Posterior vena cava (tissue), 2 donors: ENCODE data around the gene TTC27. TPM values are rescaled to one million over a fixed set of nuclear protein-coding genes. Genes with fewer than 3 reads are reported as not detected.

Experiments used
- DNase-seq: peaks from one replicate; pipeline ENCODE4 v3.0.0-alpha.2; 2020; ENCODE audit warnings: low spot score
- intact Hi-C, 2 donors: fragments of 100-400 bp; cut with DNase I; formaldehyde crosslinking; loops; one replicate each; pipeline versions ENCODE4 v1.14.1 to v1.14.2; 2022 to 2023
- total RNA-seq, 2 donors: library from RNA; stranded (reverse); fragmentation: NEBNext Ultra II Directional; extraction: Animal tissue kit (Norgen Biotek cat#: 25700); gene quantifications; one replicate each; pipeline ENCODE4 v1.2.1, GENCODE V29; 2021
- donor health status: DM: yes; HTN: yes; CAD: no.
- donor health status: DM: yes; HTN: yes; CAD: no.

TTC27 gene
- total RNA-seq, 2 donors from 2014 or later = 13.6 to 17.3 TPM

DNA sequence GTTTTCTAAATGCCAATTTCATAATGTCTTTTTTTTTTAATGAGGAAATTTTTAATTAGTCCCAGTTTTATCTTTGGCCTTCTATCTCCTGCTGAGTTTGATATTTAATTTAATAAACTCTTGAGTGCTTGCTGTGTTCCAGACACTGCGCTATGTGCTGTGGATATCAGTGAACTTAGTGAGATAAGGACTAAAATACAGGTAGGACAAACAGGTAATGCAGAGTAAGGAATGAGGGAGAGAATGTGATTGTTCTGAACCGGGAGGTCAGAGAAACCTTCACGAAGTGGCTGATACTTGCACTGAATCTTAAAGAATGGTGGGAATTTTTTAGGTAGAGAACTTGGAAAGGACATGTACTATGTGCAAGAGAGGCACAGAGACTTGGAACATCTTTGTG lies 28.2 kb downstream of the TTC27 start:
- intact Hi-C loops = no loop called here
- DNase-seq = no peak

DNA sequence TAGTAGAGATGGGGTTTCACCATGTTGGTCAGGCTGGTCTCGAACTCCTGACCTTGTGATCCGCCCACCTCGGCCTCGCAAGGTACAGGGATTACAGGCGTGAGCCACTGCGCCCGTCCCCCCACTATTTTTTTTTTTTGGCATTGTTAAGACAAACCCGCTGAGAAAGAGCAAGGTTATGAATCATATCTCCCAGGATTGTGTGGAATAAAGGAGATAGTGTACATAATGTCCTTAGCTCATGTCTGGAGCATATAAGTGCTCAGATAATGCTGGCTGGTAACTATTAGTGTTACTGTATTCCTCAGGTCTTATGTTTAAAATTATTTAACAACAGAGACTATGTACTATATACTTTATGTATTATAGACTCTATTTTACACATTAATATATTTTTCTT lies 36.0 kb downstream of the TTC27 start:
- intact Hi-C loops = no loop called here
- no peak for DNase-seq

DNA sequence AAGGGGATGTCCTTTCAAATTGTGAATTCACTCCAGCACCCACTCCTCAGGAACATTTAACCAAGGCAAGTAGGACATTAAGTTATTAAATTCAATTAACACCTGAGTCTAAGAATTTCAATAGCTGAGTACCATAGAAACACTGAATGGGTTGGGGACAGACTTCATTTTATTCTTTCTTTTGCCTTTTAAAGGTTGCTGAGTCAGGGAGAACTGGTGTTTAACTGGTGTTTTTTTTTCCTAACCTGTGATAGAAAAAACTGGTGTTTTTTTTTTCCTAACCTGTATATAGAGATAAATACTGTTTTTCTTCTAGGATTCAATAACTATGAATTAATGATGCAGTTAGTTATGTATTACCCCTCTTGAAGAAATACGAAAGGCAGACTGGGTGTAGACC lies 38.9 kb downstream of the TTC27 start:
- no peak for DNase-seq
- intact Hi-C loops = no loop called here

DNA sequence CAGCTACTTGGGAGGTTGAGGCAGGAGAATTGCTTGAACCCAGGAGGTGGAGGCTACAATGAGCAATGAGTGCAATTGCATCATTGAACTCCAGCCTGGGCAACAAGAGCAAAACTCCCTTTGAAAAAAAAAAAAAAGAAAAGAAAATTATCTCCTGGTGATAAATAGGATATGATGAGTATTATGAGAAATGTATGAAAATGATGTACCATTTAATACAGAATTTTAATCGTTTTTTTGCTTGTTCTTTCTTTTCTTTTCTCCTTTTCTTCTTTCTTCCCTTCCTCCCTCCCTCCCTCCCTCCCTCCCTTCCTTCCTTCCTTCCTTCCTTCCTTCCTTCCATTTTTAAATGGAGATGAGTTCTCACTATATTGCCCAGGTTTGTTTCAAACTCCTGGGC lies 40.4 kb downstream of the TTC27 start:
- DNase-seq = no peak
- intact Hi-C loops = no loop called here

GRCh38 chr2:32671885-32672533 lies 44.2 kb downstream of the TTC27 start:
- no peak for DNase-seq
- intact Hi-C loops = no loop called here

DNA sequence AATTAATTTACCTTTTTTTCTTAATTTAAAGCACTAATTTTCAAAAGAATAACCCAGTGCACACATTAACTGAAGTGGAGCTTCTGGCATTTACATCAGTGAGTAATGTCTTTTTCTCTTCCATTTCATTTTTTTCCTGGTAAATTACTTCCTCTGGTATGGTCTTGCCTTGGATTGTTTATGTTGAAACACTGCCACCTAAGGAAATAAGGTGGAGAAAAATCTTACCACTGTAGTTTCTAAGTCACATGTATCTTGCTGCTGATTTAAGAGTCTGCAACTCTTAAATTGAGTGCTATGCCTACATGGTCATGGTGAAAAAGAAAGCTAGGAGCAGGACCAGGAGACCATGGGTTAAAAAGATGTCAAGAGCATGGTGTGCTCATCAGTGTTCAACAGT lies 51.0 kb downstream of the TTC27 start:
- DNase-seq = no peak
- intact Hi-C loops = no loop called here

- intact Hi-C loops = no loop called here
- no peak for DNase-seq
Measured at GRCh38 chr2:32680942-32681341, 53.1 kb downstream of the TTC27 start.

- intact Hi-C loops = no loop called here
Measured at GRCh38 chr2:32683520-32684086, 55.8 kb downstream of the TTC27 start.

GRCh38 chr2:32688541-32688940 lies 60.7 kb downstream of the TTC27 start:
- intact Hi-C loops = no loop called here
- no peak for DNase-seq

More at GRCh38 chr2:32683520-32684086, 55.8 kb downstream of the TTC27 start:
- DNase-seq = no peak

- no peak for DNase-seq
- intact Hi-C loops = no loop called here
Measured at GRCh38 chr2:32691678-32692077, 63.8 kb downstream of the TTC27 start.

DNA sequence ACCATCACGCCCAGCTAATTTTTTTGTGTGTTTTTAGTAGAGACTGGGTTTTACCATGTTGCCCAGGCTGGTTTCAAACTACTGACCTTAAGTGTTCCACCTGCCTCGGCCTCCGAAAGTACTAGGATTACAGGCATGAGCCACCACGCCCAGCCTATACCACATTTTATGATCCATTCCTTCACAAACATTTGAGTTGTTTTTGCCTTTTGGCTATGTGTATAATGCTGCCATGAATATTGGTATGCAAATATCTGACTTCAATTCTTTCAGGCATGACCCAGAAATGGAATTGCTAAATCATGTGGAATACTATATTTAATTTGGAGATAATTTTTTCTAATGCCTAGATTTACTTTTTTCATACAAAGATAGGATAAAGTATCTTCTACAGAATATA lies 68.6 kb downstream of the TTC27 start:
- intact Hi-C loops = no loop called here
- no peak for DNase-seq

GRCh38 chr2:32697156-32697555 lies 69.3 kb downstream of the TTC27 start:
- intact Hi-C loops = no loop called here
- no peak for DNase-seq

GRCh38 chr2:32699151-32699550 lies 71.3 kb downstream of the TTC27 start:
- no peak for DNase-seq
- intact Hi-C loops = no loop called here

DNA sequence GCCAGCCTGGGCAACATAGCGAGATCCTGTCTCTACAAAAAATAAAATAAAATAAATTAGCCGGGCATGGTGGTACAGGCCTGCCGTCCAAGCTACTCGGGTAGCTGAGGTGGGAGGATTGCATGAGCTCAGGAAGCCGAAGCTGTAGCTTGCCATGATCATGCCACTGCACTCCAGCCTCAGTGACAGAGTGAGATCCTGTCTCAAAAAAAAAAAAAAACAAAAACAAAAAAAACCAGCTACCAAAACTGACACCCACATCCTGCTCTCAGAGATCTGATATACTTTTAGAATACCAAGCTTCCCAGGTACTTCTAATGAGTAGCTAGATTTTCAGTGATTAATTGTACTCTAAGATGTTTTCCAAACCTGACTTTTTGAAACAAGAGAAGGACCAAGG lies 74.0 kb downstream of the TTC27 start:
- DNase-seq = no peak
- intact Hi-C loops = no loop called here

DNA sequence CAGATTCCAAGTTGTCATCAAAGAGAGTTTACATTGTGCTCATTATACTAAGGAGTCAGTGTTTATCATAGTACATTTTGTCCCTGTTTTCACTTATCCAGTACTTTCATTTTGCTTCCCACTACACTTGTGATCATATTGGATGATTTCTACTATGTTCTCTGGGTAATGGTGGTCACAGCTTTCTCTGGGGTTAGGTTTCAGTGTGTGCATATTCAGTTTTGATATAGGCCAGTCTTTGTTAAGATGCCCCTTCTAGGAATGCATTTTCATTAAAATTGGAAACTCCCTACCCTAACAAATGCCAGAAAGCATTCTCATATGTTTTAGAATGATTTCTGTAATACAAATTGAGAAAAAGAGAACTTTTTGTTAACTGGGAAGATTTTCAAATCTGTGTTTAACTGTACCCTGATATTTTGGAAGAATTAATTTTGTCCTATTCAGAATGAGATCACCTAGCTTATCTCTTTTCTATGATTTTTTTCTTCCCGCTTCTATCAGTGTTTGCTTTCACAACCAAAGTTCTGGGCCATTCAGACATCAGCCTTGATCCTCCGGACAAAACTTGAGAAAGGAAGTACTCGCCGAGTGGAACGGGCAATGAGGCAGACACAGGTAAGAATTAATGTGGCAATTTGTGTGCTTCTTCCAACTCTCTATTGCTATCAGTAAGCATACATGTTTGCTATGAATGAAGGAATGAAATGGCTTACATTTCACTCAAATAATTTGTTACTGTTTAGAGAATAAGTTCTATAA lies 74.6 kb downstream of the TTC27 start:
- intact Hi-C loops = no loop called here

GRCh38 chr2:32706815-32707579 lies 79.1 kb downstream of the TTC27 start:
- DNase-seq = no peak
- intact Hi-C loops = no loop called here

More for the DNA sequence above, 74.6 kb downstream of the TTC27 start:
- DNase-seq = no peak

- intact Hi-C loops = loop anchor here in 1 of 2 donors (10.0 kb wide), 1 partner anchor 956 kb away; no protein-coding TSS in a partner anchor
- DNase-seq = no peak
Measured at GRCh38 chr2:32711219-32711618, 83.4 kb downstream of the TTC27 start.

GRCh38 chr2:32711908-32712501 lies 84.2 kb downstream of the TTC27 start:
- DNase-seq = no peak
- intact Hi-C loops = loop anchor here in 1 of 2 donors (10.0 kb wide), 1 partner anchor 957 kb away; no protein-coding TSS in a partner anchor

GRCh38 chr2:32712870-32713269 lies 85.0 kb downstream of the TTC27 start:
- no peak for DNase-seq
- intact Hi-C loops = loop anchor here in 1 of 2 donors (10.0 kb wide), 1 partner anchor 958 kb away; no protein-coding TSS in a partner anchor
